Esophagus muscularis mucosa (tissue), 4 donors: ENCODE measurements around the gene TRPC4AP. TPM values are rescaled to one million over a fixed set of nuclear protein-coding genes. Genes with fewer than 3 reads are reported as not detected.

Source experiments
- DNase-seq: peaks from one replicate; pipeline ENCODE4 v3.0.0-alpha.2; 2017; ENCODE audit errors: extremely low spot score
- H3K27ac ChIP-seq, 4 donors: fragments of 200-600 bp; sonication (generic); replicated peaks in 1 of 4; 1 replicate in 3 of 4; 2 replicates in 1 of 4; pipeline ENCODE4 v1.5.1; 2016 to 2019; ENCODE audit warnings: mild to moderate bottlenecking in 1 of 4
- H3K27me3 ChIP-seq, 4 donors: fragments of 200-600 bp; sonication (generic); one replicate each; pipeline versions ENCODE4 v1.5.1 to v1.6.0; 2016 to 2019
- H3K36me3 ChIP-seq, 4 donors: fragments of 200-600 bp; sonication (generic); one replicate each; pipeline ENCODE4 v1.5.1; 2016 to 2019
- H3K4me1 ChIP-seq, 4 donors: fragments of 200-600 bp; sonication (generic); one replicate each; pipeline ENCODE4 v1.5.1; 2016 to 2019
- H3K4me3 ChIP-seq, 4 donors: fragments of 200-600 bp; sonication (generic); 1 replicate in 2 of 4; 2 replicates in 2 of 4; pipeline ENCODE4 v1.5.1; 2016 to 2019; ENCODE audit warnings: mild to moderate bottlenecking in 4 of 4, moderate library complexity in 1 of 4
- H3K9me3 ChIP-seq, 4 donors: fragments of 200-600 bp; sonication (generic); 1 replicate in 3 of 4; 2 replicates in 1 of 4; pipeline ENCODE4 v1.5.1; 2016 to 2019
- CTCF ChIP-seq, 3 experiments: fragments of 200-600 bp in 2 of 3; fragments of 450-650 bp in 1 of 3; sonication (generic) in 2 of 3; IDR thresholded peaks; one replicate each; pipeline ENCODE4 v1.5.1; 2017 to 2019; ENCODE audit warnings: antibody characterized with exemption in 3 of 3, mild to moderate bottlenecking in 2 of 3, moderate library complexity in 1 of 3
- EP300 ChIP-seq: sonication (generic); formaldehyde crosslinking; IDR thresholded peaks from one replicate; pipeline ENCODE4 v1.6.1; 2017; ENCODE audit warnings: antibody characterized with exemption
- POLR2A ChIP-seq: fragments of 450-650 bp; IDR thresholded peaks from one replicate; pipeline ENCODE4 v1.6.1; 2017; ENCODE audit warnings: antibody characterized with exemption, moderate library complexity, mild to moderate bottlenecking, low read depth
- POLR2AphosphoS5 ChIP-seq, 2 donors: sonication (generic); formaldehyde crosslinking; IDR thresholded peaks; one replicate each; pipeline ENCODE4 v1.6.1; 2017; ENCODE audit warnings: antibody characterized with exemption in 2 of 2
- WGBS: methylation state at CpG from one replicate; pipeline ENCODE4 v1.1.5; 2018; 5-methylcytosine and 5-hydroxymethylcytosine counted together
- intact Hi-C: fragments of 100-400 bp; cut with DNase I; formaldehyde crosslinking; loops from one replicate; pipeline ENCODE4 v1.15.1; 2023
- total RNA-seq, 4 donors: library from RNA; depleted of rRNA; stranded (reverse); fragments of >200 nt; gene quantifications; one replicate each; pipeline versions ENCODE4 v1.1.0 to v1.2.1, GENCODE V29; 2016

The TRPC4AP gene
- total RNA-seq, 4 donors from 2014 or later, result 44.1 to 58.2 (median 52.1) TPM

GRCh38 chr20:35101620-35102019 is 9.0 kb upstream of the TRPC4AP start:
- Histone ChIP-seq H3K4me1 (peaks cover 0 to 1% (median under 1%) of the 10 kb centered on the region in 4 donors), H3K4me3 (no peak overlapping the region), H3K36me3 (no peaks in the 10 kb centered on the region), H3K9me3 (no peaks in the 10 kb centered on the region), H3K27ac (no peak overlapping the region), H3K27me3 (no peaks in the 10 kb centered on the region)
- TF ChIP-seq POLR2A (no peak), POLR2AphosphoS5 (IDR thresholded peaks at IDR 0.05) (no peak), CTCF (IDR thresholded peaks at IDR 0.05) (no peak), EP300 (no peak)
- intact Hi-C loops, result no loop called here
- 92% methylated on average over 8 of the region's 8 CpGs for WGBS
- DNase-seq, result no peak

GRCh38 chr20:35093267-35093884 is 769 bp upstream of the TRPC4AP start:
- intact Hi-C loops, result loop anchor here (5.0 kb wide), 1 partner anchor 221 kb away; the partner anchor contains the start of gene GGT7
- peak overlapping the region; percentile 93 to 97 (median 95) for H3K27ac ChIP-seq
- H3K27me3 ChIP-seq, result no peaks in the 10 kb centered on the region
- no peak for DNase-seq
- peak overlapping the region; percentile 91 to 99 (median 96) for H3K4me3 ChIP-seq
- peaks cover 0 to 10% (median 7%) of the 10 kb centered on the region in 4 donors for H3K36me3 ChIP-seq
- TF ChIP-seq POLR2A (no peak), POLR2AphosphoS5 (IDR thresholded peaks at IDR 0.05) (no peak), CTCF (IDR thresholded peaks at IDR 0.05) (no peak), EP300 (no peak)
- H3K4me1 ChIP-seq, result peaks cover 34 to 52% (median 44%) of the 10 kb centered on the region in 4 donors
- no peaks in the 10 kb centered on the region for H3K9me3 ChIP-seq
- WGBS, result 86% methylated on average over 8 of the region's 8 CpGs

GRCh38 chr20:35091816-35092523 is 637 bp downstream of the TRPC4AP start:
- WGBS, result under 1% methylated on average over 21 of the region's 28 CpGs
- TF ChIP-seq CTCF (IDR thresholded peaks at IDR 0.05) (peak in 1 of 3 experiments; percentile 3), POLR2AphosphoS5 (IDR thresholded peaks at IDR 0.05) (no peak)
- Histone ChIP-seq H3K4me1 (peaks cover 46 to 64% (median 56%) of the 10 kb centered on the region in 4 donors), H3K36me3 (peaks cover 0 to 10% (median 7%) of the 10 kb centered on the region in 4 donors), H3K27me3 (no peaks in the 10 kb centered on the region), H3K4me3 (peak overlapping the region; percentile 91 to 99 (median 96)), H3K27ac (peak overlapping the region; percentile 93 to 97 (median 95)), H3K9me3 (no peaks in the 10 kb centered on the region)
- no peak for DNase-seq
- intact Hi-C loops, result loop anchor here (5.0 kb wide), 1 partner anchor 220 kb away; the partner anchor contains the start of gene GGT7

GRCh38 chr20:35088231-35089145 is 4.1 kb downstream of the TRPC4AP start:
- 92% methylated on average over 2 of the region's 2 CpGs for WGBS
- TF ChIP-seq EP300 (no peak), CTCF (IDR thresholded peaks at IDR 0.05) (no peak), POLR2A (no peak), POLR2AphosphoS5 (IDR thresholded peaks at IDR 0.05) (no peak)
- Histone ChIP-seq H3K27me3 (no peaks in the 10 kb centered on the region), H3K4me3 (no peak overlapping the region), H3K9me3 (no peaks in the 10 kb centered on the region), H3K4me1 (peaks cover 42 to 69% (median 55%) of the 10 kb centered on the region in 4 donors), H3K36me3 (peaks cover 0 to 14% (median 7%) of the 10 kb centered on the region in 4 donors), H3K27ac (no peak overlapping the region)
- DNase-seq, result no peak
- intact Hi-C loops, result no loop called here
